HFF-Myc (cell line): ENCODE measurements around the gene LGALS1.
A peak's percentile ranks its signal among the peaks of the same experiment; 100 is the strongest.

Experiments used
- DNase-seq: peaks from one replicate; pipeline ENCODE4 v3.0.0-alpha.2; 2011; ENCODE audit warnings: low read depth; ENCODE audit errors: extremely low read depth
- H3K4me3 ChIP-seq: replicated peaks from 2 replicates; pipeline ENCODE4 v1.5.1; 2011; ENCODE audit warnings: low read depth, mild to moderate bottlenecking, control low read depth, low read length
- TF ChIP-seq, protein P1 (sequence below): IDR thresholded peaks from 2 replicates; pipeline ENCODE4 v1.5.1; 2012; ENCODE audit warnings: mild to moderate bottlenecking, low read depth, low read length, control low read depth; ENCODE audit errors: missing control alignments

Gene LGALS1

DNA sequence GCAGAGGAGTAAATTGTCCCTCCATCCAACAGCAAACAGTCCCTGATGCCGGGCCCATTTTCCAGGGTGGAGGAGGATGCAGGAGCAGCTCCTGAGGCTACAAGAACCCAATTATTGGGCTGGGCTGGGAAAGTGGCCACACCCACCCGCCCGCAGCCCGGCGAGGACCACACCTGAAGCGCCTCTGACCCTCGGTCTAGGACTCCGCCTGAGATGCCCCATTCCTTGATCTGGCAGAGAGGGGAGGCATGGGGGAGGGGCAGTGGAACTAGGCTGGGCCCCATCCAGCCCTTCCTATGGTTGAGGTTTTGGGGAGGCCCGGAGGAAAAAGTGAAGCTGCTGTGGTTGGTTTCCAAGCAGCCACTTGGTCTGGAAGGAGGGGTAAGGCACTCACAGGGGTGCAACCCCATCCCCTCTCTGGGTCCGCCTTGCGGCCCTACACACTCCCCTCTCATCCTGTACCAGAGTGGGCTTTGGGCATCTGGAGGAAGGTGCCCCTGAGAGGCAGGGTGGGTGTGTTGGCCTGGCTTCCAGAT lies 2.4 kb upstream of the LGALS1 start:
- DNase-seq: no peak
- TF ChIP-seq, protein P1, sequence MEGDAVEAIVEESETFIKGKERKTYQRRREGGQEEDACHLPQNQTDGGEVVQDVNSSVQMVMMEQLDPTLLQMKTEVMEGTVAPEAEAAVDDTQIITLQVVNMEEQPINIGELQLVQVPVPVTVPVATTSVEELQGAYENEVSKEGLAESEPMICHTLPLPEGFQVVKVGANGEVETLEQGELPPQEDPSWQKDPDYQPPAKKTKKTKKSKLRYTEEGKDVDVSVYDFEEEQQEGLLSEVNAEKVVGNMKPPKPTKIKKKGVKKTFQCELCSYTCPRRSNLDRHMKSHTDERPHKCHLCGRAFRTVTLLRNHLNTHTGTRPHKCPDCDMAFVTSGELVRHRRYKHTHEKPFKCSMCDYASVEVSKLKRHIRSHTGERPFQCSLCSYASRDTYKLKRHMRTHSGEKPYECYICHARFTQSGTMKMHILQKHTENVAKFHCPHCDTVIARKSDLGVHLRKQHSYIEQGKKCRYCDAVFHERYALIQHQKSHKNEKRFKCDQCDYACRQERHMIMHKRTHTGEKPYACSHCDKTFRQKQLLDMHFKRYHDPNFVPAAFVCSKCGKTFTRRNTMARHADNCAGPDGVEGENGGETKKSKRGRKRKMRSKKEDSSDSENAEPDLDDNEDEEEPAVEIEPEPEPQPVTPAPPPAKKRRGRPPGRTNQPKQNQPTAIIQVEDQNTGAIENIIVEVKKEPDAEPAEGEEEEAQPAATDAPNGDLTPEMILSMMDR: no peak

DNA sequence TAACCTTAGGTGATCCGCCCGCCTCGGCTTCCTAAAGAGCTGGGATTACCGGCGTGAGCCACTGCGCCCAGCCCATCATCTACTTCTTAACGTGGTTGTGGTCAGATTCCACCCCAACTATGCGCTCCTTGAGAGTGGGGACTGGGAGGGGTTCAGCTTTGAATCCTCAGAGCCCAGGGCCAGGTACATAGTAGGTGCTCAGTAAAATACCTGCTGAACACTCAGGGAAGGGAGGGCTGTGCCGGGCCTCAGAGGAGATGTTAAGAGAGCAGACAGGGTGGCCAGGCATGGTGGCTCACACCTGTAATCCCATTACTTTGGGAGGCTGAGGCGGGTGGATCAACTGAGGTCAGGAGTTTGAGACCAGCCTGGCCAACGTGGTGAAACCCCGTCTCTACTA lies 1.2 kb upstream of the LGALS1 start:
- no peak overlapping the region for H3K4me3 ChIP-seq
- DNase-seq: no peak
- TF ChIP-seq, protein P1: no peak

More for the DNA sequence above, 2.4 kb upstream of the LGALS1 start:
- no peak overlapping the region for H3K4me3 ChIP-seq

DNA sequence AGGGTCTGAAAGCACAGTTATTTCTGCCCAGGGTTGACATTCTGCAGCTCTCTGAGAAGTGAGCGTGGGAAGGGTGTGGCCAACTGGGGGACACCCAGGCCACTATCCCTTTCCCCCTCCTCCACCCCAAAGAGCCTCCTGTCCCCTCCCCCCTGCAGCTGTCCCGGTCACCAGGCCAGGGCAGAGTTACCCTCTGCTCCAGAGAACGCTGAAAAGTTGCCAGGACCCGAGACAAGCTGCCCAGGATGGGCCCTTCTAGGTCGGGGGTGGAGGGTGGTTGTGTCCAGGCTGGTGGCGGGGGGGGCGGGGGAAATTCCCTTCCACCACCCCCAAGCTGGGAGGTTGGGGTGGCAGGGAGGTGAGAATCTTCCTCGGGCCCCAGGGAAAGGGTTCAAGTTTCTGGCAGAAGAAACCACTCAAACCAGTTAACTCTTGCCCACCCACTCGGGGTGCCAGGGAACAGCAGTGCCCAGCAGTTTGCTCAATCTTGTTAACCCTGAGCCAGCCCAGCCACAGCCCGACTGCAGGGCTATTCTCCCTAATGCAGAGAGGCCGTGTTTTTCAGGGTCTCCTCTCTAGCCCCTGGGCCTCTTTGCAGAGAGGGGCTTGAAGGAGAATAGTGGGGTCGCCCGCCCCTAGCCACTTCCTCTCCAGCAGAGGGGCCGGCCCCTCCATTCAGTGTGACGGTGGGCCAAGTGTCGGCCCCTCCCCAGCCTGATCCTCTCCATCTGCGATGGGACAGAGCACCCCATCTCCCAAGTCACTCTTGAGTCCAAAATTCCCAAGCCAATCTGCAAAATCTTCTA lies 697 bp downstream of the LGALS1 start:
- peak overlapping the region; percentile 88 for H3K4me3 ChIP-seq
- TF ChIP-seq, protein P1: no peak
- DNase-seq: no peak

DNA sequence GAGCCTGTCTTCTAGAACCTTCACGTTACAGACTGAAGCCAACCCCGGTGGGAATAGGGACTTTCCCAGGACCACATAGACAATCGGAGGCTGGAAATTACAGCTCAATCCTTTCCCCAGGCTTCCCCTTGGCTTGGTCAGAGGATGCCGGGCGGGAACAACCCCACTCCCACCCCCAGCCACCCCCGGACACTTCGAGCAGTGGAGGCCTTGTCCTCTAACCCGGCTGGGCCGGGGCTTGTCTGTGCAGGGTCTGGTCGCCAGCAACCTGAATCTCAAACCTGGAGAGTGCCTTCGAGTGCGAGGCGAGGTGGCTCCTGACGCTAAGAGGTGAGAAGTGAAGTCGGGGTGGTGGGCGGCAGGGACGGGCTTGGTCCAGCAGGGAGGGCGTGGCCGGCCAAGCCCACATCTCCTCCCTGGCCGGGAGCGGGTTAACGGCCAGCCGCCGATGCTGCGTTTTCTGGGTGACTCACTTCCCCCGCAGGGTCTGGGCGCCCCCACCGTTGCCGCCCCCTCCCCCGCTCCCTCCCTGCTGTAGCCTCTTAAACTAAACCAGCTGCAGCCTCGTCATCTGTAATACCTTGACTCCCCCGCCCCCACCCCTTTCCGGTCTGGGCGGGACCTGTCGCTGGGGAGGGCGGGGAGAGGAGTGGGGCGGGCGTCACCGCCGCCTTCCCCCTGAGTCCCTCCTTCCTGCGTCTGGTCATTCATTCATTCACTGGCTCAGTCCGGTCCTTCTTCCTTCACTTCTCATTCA lies 1.5 kb downstream of the LGALS1 start:
- H3K4me3 ChIP-seq: peak overlapping the region; percentile 88
- DNase-seq: peak; percentile 92
- TF ChIP-seq, protein P1: no peak

DNA sequence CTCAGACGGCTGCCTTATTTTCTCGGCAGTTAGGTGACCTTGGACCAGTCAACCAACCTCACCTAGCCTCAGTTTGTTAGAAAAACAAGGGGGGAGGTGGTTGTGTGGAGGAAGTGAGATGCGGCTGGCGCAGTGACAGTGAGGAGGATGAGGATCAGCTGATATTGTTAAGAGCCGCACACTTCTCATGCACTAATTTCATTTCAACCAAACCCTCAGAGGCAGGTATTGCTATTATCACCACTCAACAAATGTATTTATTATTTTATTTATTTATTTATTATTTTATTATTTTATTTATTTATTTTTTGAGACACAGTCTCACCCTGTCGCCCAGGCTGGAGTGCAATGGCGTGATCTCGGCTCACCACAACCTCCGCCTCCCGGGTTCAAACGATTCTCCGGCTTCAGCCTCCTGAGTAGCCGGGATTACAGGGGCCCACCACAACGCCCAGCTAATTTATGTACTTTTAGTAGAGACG lies 2.1 kb downstream of the LGALS1 start:
- peak overlapping the region; percentile 88 for H3K4me3 ChIP-seq
- no peak for DNase-seq

GRCh38 chr22:37678372-37678771 lies 2.9 kb downstream of the LGALS1 start:
- DNase-seq: no peak
- TF ChIP-seq, protein P1: no peak
- H3K4me3 ChIP-seq: peak overlapping the region; percentile 88

More for the DNA sequence above, 2.1 kb downstream of the LGALS1 start:
- TF ChIP-seq, protein P1: no peak
